Cardiac muscle cell (in vitro differentiated cells and primary cell): ENCODE measurements around the gene FIGN. TPM values are rescaled to one million over a fixed set of nuclear protein-coding genes. Genes with fewer than 3 reads are reported as not detected.

Experiments used
- DNase-seq, 2 donors: peaks; one replicate each; pipeline versions ENCODE4 v3.0.0 to v3.0.0-alpha.2; 2010 to 2017; ENCODE audit warnings: low read depth in 1 of 2, low spot score in 1 of 2
- H3K27ac ChIP-seq: fragments of 200-600 bp; sonication (generic); 2 replicates; pipeline ENCODE4 v1.5.1; 2016
- H3K27me3 ChIP-seq: fragments of 200-600 bp; sonication (generic); 2 replicates; pipeline ENCODE4 v1.6.0; 2016; ENCODE audit warnings: control low read depth
- H3K36me3 ChIP-seq: fragments of 200-600 bp; sonication (generic); 2 replicates; pipeline ENCODE4 v1.5.1; 2016; ENCODE audit warnings: control low read depth
- H3K4me1 ChIP-seq: fragments of 200-600 bp; sonication (generic); 2 replicates; pipeline ENCODE4 v1.8.1; 2017; ENCODE audit warnings: low read depth, mild to moderate bottlenecking, mixed run types
- H3K4me3 ChIP-seq: fragments of 200-600 bp; sonication (generic); 2 replicates; pipeline ENCODE4 v1.5.1; 2016; ENCODE audit warnings: mild to moderate bottlenecking
- H3K9me3 ChIP-seq: fragments of 200-600 bp; sonication (generic); 2 replicates; pipeline ENCODE4 v1.5.1; 2017; ENCODE audit warnings: low read depth, mild to moderate bottlenecking, control low read depth
- polyA plus RNA-seq: library from polyadenylated mRNA; unstranded; fragments of >200 nt; fragmentation: Nextera tagmentation; extraction: Ambion mirVana; gene quantifications from 2 replicates; pipeline ENCODE4 v1.2.1, GENCODE V29; 2016
- total RNA-seq: library from RNA; depleted of rRNA; stranded (reverse); fragments of >200 nt; gene quantifications from 2 replicates; pipeline ENCODE4 v1.2.3, GENCODE V29; 2016
- TF ChIP-seq, protein P1 (sequence below): IDR thresholded peaks from 2 replicates; pipeline ENCODE4 v1.5.1; 2012; ENCODE audit warnings: low read depth, mild to moderate bottlenecking, low read length

FIGN gene
- total and polyA plus RNA-seq, 2 experiments from 2014 or later = 12.6 to 51.0 TPM

DNA sequence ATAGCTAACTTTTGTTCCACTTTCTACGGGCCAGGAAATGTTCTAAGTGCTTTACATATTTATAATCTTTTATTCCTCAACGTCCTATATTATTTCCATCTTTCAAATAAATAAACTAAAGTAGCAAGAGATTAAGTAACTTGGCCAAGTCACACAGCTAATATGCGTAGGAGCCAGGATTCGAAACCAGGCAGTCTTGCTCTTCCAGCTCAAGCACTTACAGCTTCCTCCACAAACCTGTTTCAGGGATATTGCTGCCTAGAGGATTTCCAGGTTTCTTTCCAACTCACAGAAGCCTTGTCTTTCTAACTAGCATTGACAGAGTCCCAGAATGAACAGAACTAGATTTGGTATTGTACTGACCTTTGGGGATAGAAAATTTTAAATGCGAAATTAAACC is 102.5 kb downstream of the FIGN start:
- no peak overlapping the region for H3K27ac ChIP-seq
- H3K27me3 ChIP-seq = no peaks in the 10 kb centered on the region
- no peak for DNase-seq
- H3K4me1 ChIP-seq = peaks cover 3% of the 10 kb centered on the region
- H3K4me3 ChIP-seq = no peak overlapping the region
- no peaks in the 10 kb centered on the region for H3K36me3 ChIP-seq
- TF ChIP-seq, protein P1, sequence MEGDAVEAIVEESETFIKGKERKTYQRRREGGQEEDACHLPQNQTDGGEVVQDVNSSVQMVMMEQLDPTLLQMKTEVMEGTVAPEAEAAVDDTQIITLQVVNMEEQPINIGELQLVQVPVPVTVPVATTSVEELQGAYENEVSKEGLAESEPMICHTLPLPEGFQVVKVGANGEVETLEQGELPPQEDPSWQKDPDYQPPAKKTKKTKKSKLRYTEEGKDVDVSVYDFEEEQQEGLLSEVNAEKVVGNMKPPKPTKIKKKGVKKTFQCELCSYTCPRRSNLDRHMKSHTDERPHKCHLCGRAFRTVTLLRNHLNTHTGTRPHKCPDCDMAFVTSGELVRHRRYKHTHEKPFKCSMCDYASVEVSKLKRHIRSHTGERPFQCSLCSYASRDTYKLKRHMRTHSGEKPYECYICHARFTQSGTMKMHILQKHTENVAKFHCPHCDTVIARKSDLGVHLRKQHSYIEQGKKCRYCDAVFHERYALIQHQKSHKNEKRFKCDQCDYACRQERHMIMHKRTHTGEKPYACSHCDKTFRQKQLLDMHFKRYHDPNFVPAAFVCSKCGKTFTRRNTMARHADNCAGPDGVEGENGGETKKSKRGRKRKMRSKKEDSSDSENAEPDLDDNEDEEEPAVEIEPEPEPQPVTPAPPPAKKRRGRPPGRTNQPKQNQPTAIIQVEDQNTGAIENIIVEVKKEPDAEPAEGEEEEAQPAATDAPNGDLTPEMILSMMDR = no peak
- no peaks in the 10 kb centered on the region for H3K9me3 ChIP-seq

DNA sequence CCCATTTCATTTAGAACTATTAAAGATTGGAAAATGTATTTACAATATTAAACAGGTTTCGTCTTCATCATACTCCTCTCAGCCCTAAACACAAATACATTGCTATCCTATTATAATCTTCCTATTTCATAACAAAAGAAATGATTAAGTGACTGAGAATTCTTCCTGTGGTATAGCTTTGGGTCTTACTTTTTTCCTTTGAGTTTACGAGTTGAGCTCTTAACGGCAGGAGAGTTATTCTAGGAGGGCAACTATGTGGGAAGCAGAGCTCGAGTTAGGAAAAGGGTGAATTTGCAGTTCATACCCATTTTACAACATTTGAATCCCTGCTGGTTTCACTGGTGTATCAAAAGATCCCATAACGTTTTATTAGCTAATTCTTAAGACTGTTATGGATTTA is 105.0 kb downstream of the FIGN start:
- no peak for DNase-seq
- TF ChIP-seq, protein P1 = no peak
- no peak overlapping the region for H3K27ac ChIP-seq

DNA sequence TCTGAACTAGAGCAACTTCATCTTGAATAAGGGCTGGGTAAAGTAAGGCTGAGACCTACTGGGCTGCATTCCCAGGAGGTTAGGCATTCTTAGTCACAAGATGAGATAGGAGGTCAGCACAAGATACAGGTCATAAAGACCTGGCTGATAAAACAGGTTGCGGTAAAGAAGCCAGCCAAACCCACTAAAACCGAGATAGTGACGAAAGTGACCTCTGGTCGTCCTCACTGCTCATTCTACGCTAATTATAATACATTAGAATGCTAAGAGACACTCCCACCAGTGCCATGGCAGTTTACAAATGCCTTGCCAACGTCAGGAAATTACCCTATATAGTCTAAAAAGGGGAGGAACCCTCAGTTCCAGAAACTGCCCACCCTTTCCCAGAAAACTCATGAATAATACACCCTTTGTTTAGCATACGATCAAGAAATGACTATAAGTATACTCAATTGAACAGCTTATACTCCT is 109.1 kb downstream of the FIGN start:
- DNase-seq = peak in 1 of 2 donors; percentile 61
- Histone ChIP-seq H3K9me3 (no peaks in the 10 kb centered on the region), H3K27me3 (no peaks in the 10 kb centered on the region), H3K4me1 (peaks cover 18% of the 10 kb centered on the region), H3K36me3 (no peaks in the 10 kb centered on the region), H3K27ac (peak overlapping the region; percentile 66), H3K4me3 (no peak overlapping the region)
- TF ChIP-seq, protein P1 = no peak

More for the DNA sequence above, 105.0 kb downstream of the FIGN start:
- Histone ChIP-seq H3K36me3 (no peaks in the 10 kb centered on the region), H3K4me3 (no peak overlapping the region), H3K9me3 (no peaks in the 10 kb centered on the region), H3K4me1 (peaks cover 11% of the 10 kb centered on the region), H3K27me3 (no peaks in the 10 kb centered on the region)

DNA sequence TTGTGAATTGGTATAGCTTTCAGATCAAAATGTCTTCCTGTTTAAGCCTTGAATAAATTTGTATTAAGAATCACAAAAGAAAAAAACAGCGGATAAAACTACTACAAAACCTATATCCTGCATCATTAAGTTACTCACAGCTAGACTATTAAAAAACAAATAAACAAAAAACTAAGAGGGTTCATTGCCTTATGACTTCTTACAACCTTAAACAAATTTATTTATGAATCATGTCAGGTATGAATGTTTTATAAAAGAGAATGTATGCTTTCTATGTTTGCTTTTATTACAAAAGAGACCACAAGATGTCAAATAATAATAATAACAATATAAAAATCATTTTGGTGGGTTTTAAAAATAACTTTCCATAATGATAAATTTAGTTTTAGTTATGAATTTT is 109.6 kb downstream of the FIGN start:
- TF ChIP-seq, protein P1 = no peak
- no peak overlapping the region for H3K4me3 ChIP-seq
- no peak for DNase-seq
- no peaks in the 10 kb centered on the region for H3K9me3 ChIP-seq
- no peaks in the 10 kb centered on the region for H3K36me3 ChIP-seq
- peak overlapping the region; percentile 66 for H3K27ac ChIP-seq
- H3K27me3 ChIP-seq = no peaks in the 10 kb centered on the region
- H3K4me1 ChIP-seq = peaks cover 18% of the 10 kb centered on the region

DNA sequence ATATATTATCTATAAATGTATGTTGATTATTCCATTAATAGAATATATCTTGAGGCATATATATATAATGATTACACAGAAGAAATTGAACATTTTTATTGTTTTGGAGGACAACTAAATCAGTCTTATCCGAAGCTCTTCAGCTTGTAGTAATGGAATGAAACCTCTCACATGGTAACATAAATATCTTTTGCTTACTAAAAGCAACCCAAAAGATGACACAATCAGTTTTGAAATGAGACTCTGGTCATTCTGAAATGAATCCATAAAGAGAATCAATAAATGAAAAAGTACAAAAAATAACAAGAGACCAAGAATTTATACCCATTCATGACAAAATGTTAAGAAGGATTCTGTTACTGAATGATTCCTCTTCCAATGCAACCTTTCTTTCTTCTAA is 110.2 kb downstream of the FIGN start:
- TF ChIP-seq, protein P1 = no peak
- Histone ChIP-seq H3K4me3 (no peak overlapping the region), H3K27me3 (no peaks in the 10 kb centered on the region), H3K36me3 (no peaks in the 10 kb centered on the region), H3K9me3 (no peaks in the 10 kb centered on the region), H3K4me1 (peaks cover 18% of the 10 kb centered on the region), H3K27ac (no peak overlapping the region)
- no peak for DNase-seq

DNA sequence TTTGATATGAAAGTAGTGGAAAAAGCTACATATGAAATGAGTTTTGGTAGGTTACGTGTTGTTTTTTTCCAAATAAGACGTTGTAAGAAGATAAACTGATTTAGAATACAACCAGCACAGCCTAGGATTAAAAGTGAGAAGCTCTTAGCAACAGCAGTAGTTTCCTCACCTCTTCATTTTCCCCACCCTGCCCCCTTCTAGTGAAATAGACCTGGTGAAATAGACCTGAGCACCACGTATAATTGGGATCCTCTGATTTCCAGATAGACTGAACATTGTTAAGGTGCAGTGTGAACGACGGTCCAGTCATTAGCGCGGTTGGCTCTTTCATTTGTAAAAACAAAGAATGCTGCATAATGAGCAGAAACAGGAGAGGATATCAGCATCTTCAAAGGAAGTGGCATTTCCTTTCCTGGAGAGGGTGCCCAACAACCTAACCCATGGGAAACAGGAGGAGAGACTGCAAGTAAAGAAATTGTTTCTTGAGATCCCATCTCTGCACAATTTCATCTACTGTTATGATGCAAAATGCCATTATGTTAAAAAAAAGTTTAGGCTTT is 114.3 kb downstream of the FIGN start:
- H3K27ac ChIP-seq = no peak overlapping the region
- TF ChIP-seq, protein P1 = no peak
- no peaks in the 10 kb centered on the region for H3K27me3 ChIP-seq
- H3K36me3 ChIP-seq = no peaks in the 10 kb centered on the region
- no peak for DNase-seq
- no peak overlapping the region for H3K4me3 ChIP-seq
- no peaks in the 10 kb centered on the region for H3K9me3 ChIP-seq
- H3K4me1 ChIP-seq = peaks cover 20% of the 10 kb centered on the region
